ENCODE data around the gene ZBTB34. TPM values are rescaled to one million over a fixed set of nuclear protein-coding genes. Genes with fewer than 3 reads are reported as not detected.

ZBTB34 gene
- total and polyA plus RNA-seq, 9 of the 15 experiments (the other 6 are each of a cell fraction or from before 2014, with no cell fraction given) = 2.7 to 15.6 (median 9.8) TPM

- H3K9ac ChIP-seq (ENCODE audit: insufficient read depth in 1 of 2, low read depth in 2 of 2, low read length in 2 of 2) = no peak overlapping the region
- H3K79me2 ChIP-seq (ENCODE audit: control insufficient read depth, insufficient read depth, low read length) = peaks cover 7% of the 10 kb centered on the region; the same call in 1 of the 3 replicates
- 97% methylated on average over 11 of the region's 11 CpGs for WGBS (ENCODE audit: insufficient coverage, low coverage, missing lambda C conversion rate)
- in situ Hi-C loops (cut with MboI) = no loop called here
- H3K4me2 ChIP-seq (ENCODE audit: insufficient read depth, low read length) = no peak overlapping the region
- no peak for TF ChIP-seq ZNF133 (CRISPR knock-in tag; IDR thresholded peaks at IDR 0.05)
- TF ChIP-seq, protein P1, sequence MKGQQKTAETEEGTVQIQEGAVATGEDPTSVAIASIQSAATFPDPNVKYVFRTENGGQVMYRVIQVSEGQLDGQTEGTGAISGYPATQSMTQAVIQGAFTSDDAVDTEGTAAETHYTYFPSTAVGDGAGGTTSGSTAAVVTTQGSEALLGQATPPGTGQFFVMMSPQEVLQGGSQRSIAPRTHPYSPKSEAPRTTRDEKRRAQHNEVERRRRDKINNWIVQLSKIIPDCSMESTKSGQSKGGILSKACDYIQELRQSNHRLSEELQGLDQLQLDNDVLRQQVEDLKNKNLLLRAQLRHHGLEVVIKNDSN (CRISPR knock-in tag; IDR thresholded peaks at IDR 0.05) = no peak
- ATAC-seq (no peak), DNase-seq (ENCODE audit: extremely low read depth in 1 of 4, low spot score in 3 of 4) (no peak), FAIRE-seq (no peak)
- no peaks in the 10 kb centered on the region for H3K27me3 ChIP-seq (ENCODE audit: control insufficient read depth in 2 of 2, insufficient read depth in 2 of 2, low read length in 2 of 2)
- no TSS peak for BruUV-seq (replicated peaks)
- intact Hi-C loops (cut with micrococcal nuclease) = no loop called here
- no peaks in the 10 kb centered on the region for H3K9me3 ChIP-seq (replicated peaks; ENCODE audit: control insufficient read depth, insufficient read depth, low read depth, low read length)
- POLR2A ChIA-PET = interaction anchor here (1.2 kb wide), 1 partner anchor 20 kb away, joined by 3 read pairs; no protein-coding TSS in a partner anchor
- H3K36me3 ChIP-seq (ENCODE audit: control insufficient read depth, insufficient read depth, low read length) = peaks cover 47% of the 10 kb centered on the region
- CTCF ChIA-PET (ENCODE audit: low intra/inter-chr PET ratio) = no interaction called here
- no peaks in the 10 kb centered on the region for H3K9me1 ChIP-seq (ENCODE audit: control insufficient read depth, insufficient read depth, low read length)
- peaks cover 0 to 6% of the 10 kb centered on the region in 2 experiments; a peak in 3 of 5 replicates for H3K4me1 ChIP-seq (replicated peaks in 1 of 2; ENCODE audit: control insufficient read depth in 2 of 2, insufficient read depth in 2 of 2, low read length in 2 of 2)
- H3K4me3 ChIP-seq = no peak overlapping the region
- no peak overlapping the region for H3K27ac ChIP-seq (ENCODE audit: extremely low read depth, low read depth, low read length)
- H2AFZ ChIP-seq (ENCODE audit: low read depth, low read length) = no peak overlapping the region
- peaks cover 21% of the 10 kb centered on the region; the same call in 1 of the 2 replicates for H4K20me1 ChIP-seq (replicated peaks; ENCODE audit: control insufficient read depth, insufficient read depth, low read length)
Measured at GRCh38 chr9:126882746-126883145, 22.3 kb downstream of the ZBTB34 start.

DNA sequence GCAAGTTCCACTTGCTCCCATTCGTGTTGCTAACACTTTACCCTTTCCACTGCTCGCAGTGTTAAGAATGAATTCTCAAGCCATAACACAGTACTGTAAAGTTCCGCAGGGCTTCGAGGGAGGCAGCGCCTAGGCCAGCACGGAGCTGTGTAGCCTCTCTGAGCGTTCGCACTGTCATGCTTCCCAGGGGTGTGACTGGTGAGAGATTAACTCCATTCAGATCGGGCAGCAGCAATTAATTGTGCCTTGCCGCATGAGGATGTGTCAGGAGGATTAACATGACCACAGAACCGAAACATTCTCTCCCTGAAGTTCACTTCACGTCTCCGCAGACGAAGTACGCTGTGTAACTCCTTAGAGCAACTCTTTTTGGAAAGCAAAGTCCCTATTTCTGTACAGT lies 23.2 kb downstream of the ZBTB34 start:
- peak; percentile 83 for ATAC-seq
- H3K79me2 ChIP-seq (ENCODE audit: control insufficient read depth, insufficient read depth, low read length) = peaks cover 7% of the 10 kb centered on the region; the same call in 1 of the 3 replicates
- H3K4me3 ChIP-seq = no peak overlapping the region
- FAIRE-seq = peak; percentile 61
- POLR2A ChIA-PET = interaction anchor here (0.6 to 1.3 kb wide), 4 partner anchors 31 to 439 kb away, joined by 3 to 4 read pairs (median 3); partner anchors contain the start of gene RALGPS1
- H4K20me1 ChIP-seq (replicated peaks; ENCODE audit: control insufficient read depth, insufficient read depth, low read length) = peaks cover 21% of the 10 kb centered on the region; the same call in 1 of the 2 replicates
- H2AFZ ChIP-seq (ENCODE audit: low read depth, low read length) = no peak overlapping the region
- peaks cover 45% of the 10 kb centered on the region for H3K36me3 ChIP-seq (ENCODE audit: control insufficient read depth, insufficient read depth, low read length)
- intact Hi-C loops (cut with micrococcal nuclease) = no loop called here
- 51% methylated on average over 15 of the region's 15 CpGs for WGBS (ENCODE audit: insufficient coverage, low coverage, missing lambda C conversion rate)
- no peak overlapping the region for H3K27ac ChIP-seq (ENCODE audit: extremely low read depth, low read depth, low read length)
- BruUV-seq (replicated peaks) = no TSS peak
- no peaks in the 10 kb centered on the region for H3K9me3 ChIP-seq (replicated peaks; ENCODE audit: control insufficient read depth, insufficient read depth, low read depth, low read length)
- H3K27me3 ChIP-seq (ENCODE audit: control insufficient read depth in 2 of 2, insufficient read depth in 2 of 2, low read length in 2 of 2) = no peaks in the 10 kb centered on the region
- DNase-seq (ENCODE audit: extremely low read depth in 1 of 4, low spot score in 3 of 4) = peak in 2 of 4 experiments; percentile 21 to 28
- CTCF ChIA-PET (ENCODE audit: low intra/inter-chr PET ratio) = no interaction called here
- in situ Hi-C loops (cut with MboI) = no loop called here
- no peak overlapping the region for H3K4me2 ChIP-seq (ENCODE audit: insufficient read depth, low read length)
- TF ChIP-seq, protein P2, sequence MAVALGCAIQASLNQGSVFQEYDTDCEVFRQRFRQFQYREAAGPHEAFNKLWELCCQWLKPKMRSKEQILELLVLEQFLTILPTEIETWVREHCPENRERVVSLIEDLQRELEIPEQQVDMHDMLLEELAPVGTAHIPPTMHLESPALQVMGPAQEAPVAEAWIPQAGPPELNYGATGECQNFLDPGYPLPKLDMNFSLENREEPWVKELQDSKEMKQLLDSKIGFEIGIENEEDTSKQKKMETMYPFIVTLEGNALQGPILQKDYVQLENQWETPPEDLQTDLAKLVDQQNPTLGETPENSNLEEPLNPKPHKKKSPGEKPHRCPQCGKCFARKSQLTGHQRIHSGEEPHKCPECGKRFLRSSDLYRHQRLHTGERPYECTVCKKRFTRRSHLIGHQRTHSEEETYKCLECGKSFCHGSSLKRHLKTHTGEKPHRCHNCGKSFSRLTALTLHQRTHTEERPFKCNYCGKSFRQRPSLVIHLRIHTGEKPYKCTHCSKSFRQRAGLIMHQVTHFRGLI (CRISPR knock-in tag; IDR thresholded peaks at IDR 0.05) = no peak
- TF ChIP-seq PBX2 (CRISPR knock-in tag; IDR thresholded peaks at IDR 0.05; ENCODE audit: low read depth) (no peak), PBX2 (tag; conservative IDR thresholded peaks at IDR 0.05; ENCODE audit: low read depth) (peak; percentile 37; the same call in 1 of the 2 replicates), BHLHE40 (IDR thresholded peaks at IDR 0.05; ENCODE audit: low read length) (0 out of 2 replicates have a peak, but pooled peaks have one; percentile 13)
- no peaks in the 10 kb centered on the region for H3K9me1 ChIP-seq (ENCODE audit: control insufficient read depth, insufficient read depth, low read length)
- H3K9ac ChIP-seq (ENCODE audit: insufficient read depth in 1 of 2, low read depth in 2 of 2, low read length in 2 of 2) = 0 out of 4 replicates have a peak overlapping the region, but pooled peaks of 1 of the 2 experiments have one; percentile 2
- peaks cover 0 to 6% of the 10 kb centered on the region in 2 experiments; a peak in 3 of 5 replicates for H3K4me1 ChIP-seq (replicated peaks in 1 of 2; ENCODE audit: control insufficient read depth in 2 of 2, insufficient read depth in 2 of 2, low read length in 2 of 2)

Measured in K562 (cell line).